VCaP (cell line): ENCODE data around the gene BPTF.
"Not testable (repeated sequence)": the region's sequence is repeated elsewhere in the genome, so short reads cannot be mapped to it uniquely, and the experiment has no call there.

Experiments used
- H3K27ac ChIP-seq: fragments of 450-650 bp; 2 replicates; pipeline ENCODE4 v1.5.1; 2017
- TF ChIP-seq, protein P1 (sequence below): fragments of 450-650 bp; conservative IDR thresholded peaks from 2 replicates; pipeline ENCODE4 v1.5.1; 2017; ENCODE audit warnings: mild to moderate bottlenecking, moderate library complexity

BPTF gene

DNA sequence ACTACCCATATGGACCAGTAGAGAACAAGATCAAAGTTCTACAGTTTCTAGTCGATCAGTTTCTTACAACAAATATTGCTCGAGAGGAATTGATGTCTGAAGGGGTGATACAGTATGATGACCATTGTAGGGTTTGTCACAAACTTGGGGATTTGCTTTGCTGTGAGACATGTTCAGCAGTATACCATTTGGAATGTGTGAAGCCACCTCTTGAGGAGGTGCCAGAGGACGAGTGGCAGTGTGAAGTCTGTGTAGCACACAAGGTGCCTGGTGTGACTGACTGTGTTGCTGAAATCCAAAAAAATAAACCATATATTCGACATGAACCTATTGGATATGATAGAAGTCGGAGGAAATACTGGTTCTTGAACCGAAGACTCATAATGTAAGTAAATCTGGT lies 29.1 kb downstream of the BPTF start:
- no peak overlapping the region for H3K27ac ChIP-seq
- TF ChIP-seq, protein P1, sequence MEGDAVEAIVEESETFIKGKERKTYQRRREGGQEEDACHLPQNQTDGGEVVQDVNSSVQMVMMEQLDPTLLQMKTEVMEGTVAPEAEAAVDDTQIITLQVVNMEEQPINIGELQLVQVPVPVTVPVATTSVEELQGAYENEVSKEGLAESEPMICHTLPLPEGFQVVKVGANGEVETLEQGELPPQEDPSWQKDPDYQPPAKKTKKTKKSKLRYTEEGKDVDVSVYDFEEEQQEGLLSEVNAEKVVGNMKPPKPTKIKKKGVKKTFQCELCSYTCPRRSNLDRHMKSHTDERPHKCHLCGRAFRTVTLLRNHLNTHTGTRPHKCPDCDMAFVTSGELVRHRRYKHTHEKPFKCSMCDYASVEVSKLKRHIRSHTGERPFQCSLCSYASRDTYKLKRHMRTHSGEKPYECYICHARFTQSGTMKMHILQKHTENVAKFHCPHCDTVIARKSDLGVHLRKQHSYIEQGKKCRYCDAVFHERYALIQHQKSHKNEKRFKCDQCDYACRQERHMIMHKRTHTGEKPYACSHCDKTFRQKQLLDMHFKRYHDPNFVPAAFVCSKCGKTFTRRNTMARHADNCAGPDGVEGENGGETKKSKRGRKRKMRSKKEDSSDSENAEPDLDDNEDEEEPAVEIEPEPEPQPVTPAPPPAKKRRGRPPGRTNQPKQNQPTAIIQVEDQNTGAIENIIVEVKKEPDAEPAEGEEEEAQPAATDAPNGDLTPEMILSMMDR = no peak

DNA sequence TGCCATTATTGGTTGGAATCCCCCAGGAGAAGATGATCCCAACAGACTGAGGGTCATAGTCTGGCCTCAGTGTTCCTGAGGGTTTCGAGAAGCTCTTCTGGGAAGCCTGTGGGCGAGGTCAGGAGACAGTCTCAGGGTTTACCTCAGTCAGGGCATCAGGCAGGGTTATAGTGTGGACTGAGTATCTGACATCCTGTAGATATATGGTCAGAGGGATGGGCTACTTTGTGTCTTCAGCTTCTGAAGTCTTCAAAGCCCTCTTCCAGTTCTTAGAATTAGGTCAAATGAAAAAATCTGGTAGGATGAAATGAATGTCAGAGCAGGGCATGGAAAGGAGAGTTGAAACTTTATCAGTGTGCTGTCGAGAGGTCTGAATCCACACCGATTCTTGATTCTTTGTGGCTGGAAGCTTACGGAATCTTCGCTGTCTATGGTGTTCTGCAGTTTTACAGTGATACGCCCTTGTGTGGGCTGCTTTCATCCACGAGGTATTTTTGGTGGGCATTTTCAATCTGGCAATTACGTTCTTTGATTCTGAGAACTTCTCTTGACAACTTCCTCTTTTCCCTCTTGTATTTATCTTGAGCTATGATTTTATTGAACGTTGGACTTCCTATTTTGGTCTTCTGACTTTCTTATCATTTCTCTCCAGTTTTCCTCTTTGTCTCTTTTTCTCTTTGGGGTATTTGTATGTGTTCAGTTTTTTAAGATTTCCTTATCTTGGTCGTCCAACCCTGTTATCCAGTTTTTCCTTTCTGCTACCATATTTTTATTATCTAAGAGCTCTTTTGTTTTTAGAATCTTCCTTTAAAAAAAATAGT lies 30.4 kb downstream of the BPTF start:
- no peak overlapping the region for H3K27ac ChIP-seq
- TF ChIP-seq, protein P1 = no peak

DNA sequence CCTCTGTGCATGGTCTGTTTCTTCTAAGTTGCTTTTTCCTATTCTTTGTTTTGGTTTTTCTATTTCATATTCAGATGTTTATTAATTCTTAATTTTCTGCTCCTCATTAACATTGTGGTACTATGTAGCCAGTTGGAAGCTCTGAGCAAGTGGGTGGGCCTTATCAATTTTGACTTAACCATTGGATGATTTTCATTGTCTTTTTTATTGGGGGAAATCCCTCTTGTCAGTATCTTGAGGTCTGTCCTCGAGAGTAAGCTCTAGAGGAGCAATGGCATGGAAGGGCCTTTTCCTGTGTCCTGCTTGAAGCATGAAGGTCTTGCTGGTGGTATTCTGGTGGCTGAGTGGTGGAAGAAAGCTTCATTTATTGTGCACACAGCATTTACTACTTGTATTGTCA lies 31.1 kb downstream of the BPTF start:
- not testable (repeated sequence) for H3K27ac ChIP-seq

DNA sequence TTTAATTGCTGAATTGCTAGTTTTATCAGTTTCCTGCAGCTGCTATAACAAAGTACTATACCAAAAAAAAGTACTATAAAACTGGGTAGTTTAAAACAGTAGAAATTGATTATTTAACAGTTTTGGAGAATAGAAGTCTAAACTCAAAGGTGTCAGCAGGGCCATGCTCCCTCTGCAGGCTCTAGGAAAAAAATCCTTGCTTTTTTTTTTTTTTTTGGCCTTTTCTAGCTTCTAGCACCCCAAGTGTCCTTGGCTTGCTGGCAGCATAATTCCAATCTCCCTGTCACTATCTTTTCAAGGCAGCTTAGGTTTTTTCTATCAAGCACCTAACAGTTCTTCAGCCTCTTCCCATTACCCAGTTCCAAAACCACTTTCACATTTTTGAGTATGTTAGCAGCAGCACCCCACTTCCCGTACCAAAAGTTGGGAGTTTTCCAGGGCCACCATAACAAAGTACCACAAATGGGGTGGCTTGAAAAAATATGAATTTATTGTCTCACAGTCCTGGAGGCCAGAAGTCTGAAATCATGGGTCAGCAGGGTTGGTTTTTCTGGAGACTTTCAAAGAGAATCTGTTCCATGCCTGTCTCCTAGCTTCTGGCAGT lies 37.4 kb downstream of the BPTF start:
- no peak overlapping the region for H3K27ac ChIP-seq

DNA sequence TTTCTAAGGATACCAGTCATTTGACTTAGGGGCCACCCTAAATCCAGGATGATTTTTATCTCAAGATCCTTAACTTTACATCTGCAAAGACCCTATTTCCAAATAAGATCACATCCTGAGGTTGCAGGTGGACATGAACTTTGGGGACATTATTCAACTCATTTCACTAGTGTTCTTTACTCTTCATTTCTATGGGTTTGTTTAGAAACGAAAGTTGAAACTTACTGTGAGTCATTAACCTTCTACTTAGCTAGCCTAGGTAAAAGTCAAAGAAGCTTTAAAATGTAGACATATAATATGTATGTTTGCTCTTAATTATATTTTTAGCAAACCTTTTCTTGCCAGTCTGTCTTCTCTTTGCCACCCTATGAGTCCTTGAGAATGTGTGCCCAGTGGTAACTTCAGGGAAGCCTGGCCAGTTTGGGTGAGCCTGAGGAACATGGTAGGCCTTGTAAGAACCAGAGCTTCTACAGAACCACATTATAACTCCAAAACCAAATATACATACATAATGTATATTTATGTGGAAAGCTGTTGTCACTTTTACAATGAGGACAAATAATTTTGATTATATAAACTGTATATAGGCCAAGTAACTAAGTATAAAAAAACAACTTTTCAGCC lies 38.4 kb downstream of the BPTF start:
- TF ChIP-seq, protein P1 = no peak
- no peak overlapping the region for H3K27ac ChIP-seq

More for the DNA sequence above, 37.4 kb downstream of the BPTF start:
- TF ChIP-seq, protein P1 = no peak

DNA sequence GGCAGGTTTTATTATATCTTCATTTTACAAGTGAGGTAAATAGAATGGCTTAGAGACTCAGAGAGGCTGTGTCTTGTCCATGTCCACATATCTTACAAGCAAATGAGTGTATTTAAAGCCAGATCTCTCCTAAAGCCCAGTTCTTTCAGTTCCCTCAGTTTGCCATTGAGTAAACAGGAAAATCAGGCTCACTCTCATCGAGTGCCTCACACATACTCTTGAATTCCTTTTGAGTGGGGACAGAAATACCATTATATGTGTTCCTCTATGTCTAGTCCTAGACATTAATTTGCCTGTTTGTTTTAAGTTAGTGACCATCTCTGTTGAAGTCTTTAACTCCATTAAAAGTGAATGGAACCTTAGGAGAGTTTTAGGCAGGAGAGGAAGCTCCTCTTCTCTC lies 40.1 kb downstream of the BPTF start:
- no peak overlapping the region for H3K27ac ChIP-seq
- TF ChIP-seq, protein P1 = no peak

DNA sequence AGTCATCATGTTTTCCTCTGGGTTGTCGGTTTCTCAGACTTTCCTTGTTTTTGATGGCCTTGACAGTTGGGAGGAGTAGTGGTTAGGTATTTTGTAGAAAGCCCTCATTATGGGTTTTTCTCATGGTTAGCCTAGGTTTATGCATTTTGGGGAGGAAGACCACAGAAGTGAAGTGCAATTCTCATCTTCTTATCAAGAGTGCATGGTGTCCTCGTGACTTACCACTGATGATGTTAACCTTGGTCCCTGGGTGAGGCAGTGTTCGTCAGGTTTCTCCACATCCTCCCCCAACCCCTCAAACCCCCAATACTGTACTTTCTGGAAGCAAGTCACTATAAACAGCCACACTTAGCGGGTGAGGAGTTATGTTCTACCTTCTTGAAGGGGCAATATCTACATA lies 42.3 kb downstream of the BPTF start:
- H3K27ac ChIP-seq = no peak overlapping the region
- TF ChIP-seq, protein P1 = no peak
